ENCODE measurements around the gene SYNPR.

The SYNPR gene

GRCh38 chr3:63467392-63467791 lies 189.3 kb downstream of the SYNPR start:
- DNase-seq (ENCODE audit: low read depth) = no peak
- H3K4me3 ChIP-seq (ENCODE audit: low read depth, low read length) = no peak overlapping the region
- TF ChIP-seq MYC (IDR thresholded peaks at IDR 0.05; ENCODE audit: low read depth, low read length) (no peak), CTCF (IDR thresholded peaks at IDR 0.05; ENCODE audit: low read depth, low read length) (no peak), MAX (IDR thresholded peaks at IDR 0.05; ENCODE audit: low read depth, low read length) (no peak), POLR2A (IDR thresholded peaks at IDR 0.05; ENCODE audit: extremely low read depth, insufficient read length) (no peak)

- no peak for DNase-seq (ENCODE audit: low read depth)
- TF ChIP-seq CTCF (IDR thresholded peaks at IDR 0.05; ENCODE audit: low read depth, low read length) = no peak
- H3K4me3 ChIP-seq (ENCODE audit: low read depth, low read length) = no peak overlapping the region
These were observed 192.6 kb downstream of the SYNPR start for GRCh38 chr3:63470745-63471144.

GRCh38 chr3:63471781-63472180 lies 193.7 kb downstream of the SYNPR start:
- H3K4me3 ChIP-seq (ENCODE audit: low read depth, low read length) = no peak overlapping the region
- DNase-seq (ENCODE audit: low read depth) = no peak
- TF ChIP-seq MAX (IDR thresholded peaks at IDR 0.05; ENCODE audit: low read depth, low read length) (no peak), CTCF (IDR thresholded peaks at IDR 0.05; ENCODE audit: low read depth, low read length) (no peak), MYC (IDR thresholded peaks at IDR 0.05; ENCODE audit: low read depth, low read length) (no peak), POLR2A (IDR thresholded peaks at IDR 0.05; ENCODE audit: extremely low read depth, insufficient read length) (no peak)

GRCh38 chr3:63473641-63474166 lies 195.6 kb downstream of the SYNPR start:
- H3K4me3 ChIP-seq (ENCODE audit: low read depth, low read length) = no peak overlapping the region
- TF ChIP-seq MAX (IDR thresholded peaks at IDR 0.05; ENCODE audit: low read depth, low read length) = no peak
- TF ChIP-seq POLR2A (IDR thresholded peaks at IDR 0.05; ENCODE audit: extremely low read depth, insufficient read length) = no peak
- no peak for TF ChIP-seq MYC (IDR thresholded peaks at IDR 0.05; ENCODE audit: low read depth, low read length)
- no peak for TF ChIP-seq CTCF (IDR thresholded peaks at IDR 0.05; ENCODE audit: low read depth, low read length)
- DNase-seq (ENCODE audit: low read depth) = no peak

GRCh38 chr3:63474828-63475518 lies 196.9 kb downstream of the SYNPR start:
- no peak for DNase-seq (ENCODE audit: low read depth)
- no peak overlapping the region for H3K4me3 ChIP-seq (ENCODE audit: low read depth, low read length)
- TF ChIP-seq MAX (IDR thresholded peaks at IDR 0.05; ENCODE audit: low read depth, low read length) = no peak
- TF ChIP-seq MYC (IDR thresholded peaks at IDR 0.05; ENCODE audit: low read depth, low read length) = no peak
- TF ChIP-seq POLR2A (IDR thresholded peaks at IDR 0.05; ENCODE audit: extremely low read depth, insufficient read length) = no peak
- TF ChIP-seq CTCF (IDR thresholded peaks at IDR 0.05; ENCODE audit: low read depth, low read length) = no peak

Data from NB4 (cell line).